ENCODE data around the gene KRT8.
"Not testable (repeated sequence)": the region's sequence is repeated elsewhere in the genome, so short reads cannot be mapped to it uniquely, and the experiment has no call there.

Gene KRT8

DNA sequence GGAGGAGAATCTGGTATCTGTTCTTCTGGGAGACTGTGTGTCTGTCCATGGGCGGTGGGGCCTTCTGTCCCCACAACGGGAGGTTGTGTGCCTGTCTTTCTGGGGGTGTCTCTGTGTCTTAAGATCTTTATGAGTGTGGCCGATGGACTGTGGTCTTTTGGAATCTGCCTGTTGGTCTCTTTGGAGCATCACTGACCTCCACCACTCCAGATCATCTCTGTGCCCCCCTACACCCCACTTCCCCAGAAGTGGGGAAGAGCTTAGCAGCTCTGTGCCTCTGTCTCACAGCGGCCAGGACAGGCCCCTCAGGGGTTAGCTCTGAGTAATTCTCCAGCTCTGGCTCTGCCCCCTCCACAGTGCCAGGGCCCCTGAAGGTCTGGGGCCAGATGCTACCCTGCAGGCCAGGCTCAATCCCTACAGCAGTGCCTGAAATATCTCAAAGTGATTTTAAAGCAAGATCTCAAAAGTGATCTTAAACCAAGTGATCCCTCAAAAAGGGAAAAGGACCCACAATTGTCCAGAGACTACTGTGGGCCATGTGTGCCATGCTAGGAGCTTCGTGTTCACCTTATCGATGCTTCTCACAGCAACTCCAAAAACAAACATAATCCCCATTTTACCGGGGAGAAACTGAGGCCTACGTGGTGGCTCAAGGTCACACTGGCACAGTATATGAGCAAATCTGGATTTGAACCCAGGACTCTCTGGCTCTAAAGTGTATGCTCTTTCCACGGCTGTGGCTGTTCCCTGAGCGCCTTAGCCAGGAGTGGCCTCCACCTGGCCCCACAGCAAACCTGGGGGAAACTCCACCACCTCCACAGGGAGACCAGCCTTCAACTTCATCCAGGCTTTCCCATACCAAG lies 30.1 kb downstream of the KRT8 start:
- no peak for DNase-seq (ENCODE audit: low read depth)

DNA sequence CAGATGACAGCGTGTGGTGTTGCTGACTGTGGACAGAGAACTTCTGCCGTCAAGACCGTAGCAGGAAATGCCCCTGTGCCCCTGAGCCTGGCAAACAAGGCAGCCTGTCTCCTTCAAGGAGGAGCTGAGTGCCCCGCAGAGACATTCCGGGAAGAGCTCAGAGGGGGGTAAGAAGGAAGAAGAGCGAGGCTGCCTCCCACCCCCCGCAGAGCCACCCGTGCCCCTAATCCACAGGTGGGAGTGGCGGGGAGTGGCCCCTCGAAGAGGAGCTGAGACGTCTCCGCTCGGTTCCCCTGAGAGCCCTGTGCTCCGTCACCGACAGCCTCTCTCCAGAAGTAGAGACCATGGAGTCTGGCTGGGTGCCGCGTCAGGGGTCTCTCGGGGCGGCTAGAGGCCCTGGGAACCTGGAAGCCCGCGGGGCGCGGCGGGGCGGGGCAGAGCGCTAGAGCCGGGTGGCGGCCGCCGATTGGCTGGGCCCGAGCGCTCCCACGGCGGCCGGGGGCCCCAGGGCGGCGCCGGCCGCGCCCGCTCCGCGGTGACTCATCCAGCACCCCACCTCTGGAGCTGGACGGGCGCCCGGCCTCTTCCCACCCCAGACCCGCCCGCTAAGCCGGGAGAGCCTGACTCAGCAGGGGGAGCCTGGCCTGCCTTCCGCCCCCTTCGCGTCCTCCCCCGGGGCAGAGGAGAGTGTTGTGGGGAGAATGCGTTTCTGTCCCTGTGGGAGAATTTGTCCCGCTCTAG lies 30.9 kb downstream of the KRT8 start:
- peak; percentile 33 for DNase-seq (ENCODE audit: low read depth)

DNA sequence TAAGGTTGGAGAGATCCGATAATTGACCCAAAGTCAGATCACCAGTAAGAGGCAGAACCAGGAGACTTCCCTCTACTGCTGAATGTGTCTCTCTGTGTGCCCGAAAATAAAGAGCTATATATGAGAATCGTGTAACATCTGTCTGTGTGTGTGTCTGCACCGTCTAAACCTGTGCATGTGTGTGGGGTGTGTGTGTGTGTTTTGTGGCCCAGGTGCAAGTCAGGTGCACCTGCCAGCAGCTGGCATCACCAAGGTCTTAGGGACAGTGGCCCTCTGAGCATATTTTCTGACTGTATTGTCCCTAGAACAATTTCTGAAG lies 31.4 kb downstream of the KRT8 start:
- DNase-seq (ENCODE audit: low read depth): no peak

DNA sequence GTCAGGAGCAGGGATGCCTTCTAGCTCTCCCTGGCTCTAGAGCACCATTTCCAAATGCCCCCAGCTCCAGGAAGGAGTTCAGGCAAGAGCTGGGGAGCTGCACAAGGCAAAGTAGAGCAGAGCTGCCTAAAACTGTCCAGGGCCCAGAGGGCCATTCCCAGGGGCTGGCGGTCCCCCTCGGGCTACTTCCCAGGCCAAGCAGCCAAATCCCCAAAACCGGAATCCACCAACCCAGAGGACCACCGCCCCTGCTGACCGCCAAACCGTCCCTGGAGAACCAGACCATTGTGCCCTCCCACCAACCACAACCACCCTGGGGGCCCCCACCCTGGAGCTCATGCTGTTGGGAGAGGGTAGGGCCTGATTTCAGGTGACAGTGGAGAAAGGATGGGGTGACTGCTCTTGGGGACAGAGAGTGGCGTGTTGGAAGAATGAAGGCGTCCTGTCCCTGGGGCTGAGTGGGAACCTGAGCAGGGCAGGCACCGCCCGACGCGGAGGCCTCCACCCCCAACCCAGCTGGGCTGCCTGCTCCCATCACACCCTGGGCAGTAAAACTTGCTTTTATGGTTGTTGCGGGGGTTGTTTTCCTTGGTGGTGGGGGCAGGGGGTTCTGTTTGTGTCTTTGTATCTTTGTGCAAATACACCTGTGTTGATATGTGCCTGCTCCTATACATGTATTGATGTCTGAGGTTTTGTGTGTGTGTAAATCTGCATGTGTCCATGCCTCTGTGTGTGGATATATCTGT lies 32.1 kb downstream of the KRT8 start:
- DNase-seq (ENCODE audit: low read depth): no peak

DNA sequence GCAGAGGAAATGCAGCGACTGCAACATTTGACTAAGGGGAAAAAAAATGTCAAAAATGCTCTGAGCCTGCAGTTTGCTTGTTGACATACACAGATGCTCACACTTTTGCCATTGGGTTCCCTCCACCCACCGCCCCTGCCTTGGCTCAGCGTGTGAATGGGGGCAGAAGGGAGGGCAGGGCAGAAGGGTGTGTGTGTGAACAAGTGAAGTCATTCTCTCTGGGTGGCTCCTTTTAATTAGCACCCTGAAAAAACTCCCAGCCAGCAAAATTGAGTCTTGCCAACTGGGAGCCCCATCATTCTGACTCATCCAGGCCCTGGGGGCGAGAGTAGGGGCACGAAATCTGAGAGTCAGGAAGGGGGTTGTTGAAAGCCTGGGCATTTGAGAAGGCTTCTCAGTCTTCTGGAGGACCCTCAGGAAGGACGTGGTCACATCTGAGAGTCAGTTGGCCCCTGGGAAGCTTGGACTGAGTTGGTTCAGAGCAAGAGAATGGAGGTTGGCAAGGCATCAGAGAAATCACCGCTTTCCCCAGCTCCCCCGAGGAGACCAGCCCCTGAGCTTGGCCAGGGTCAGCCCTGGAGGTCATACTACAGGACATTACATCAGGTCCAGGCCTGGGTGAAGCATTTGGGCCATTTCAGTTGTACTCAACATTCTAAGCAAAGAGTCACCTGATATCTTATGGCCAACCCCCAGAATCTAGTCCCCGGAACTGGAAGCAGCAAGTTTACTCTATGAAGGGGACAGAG lies 33.4 kb downstream of the KRT8 start:
- no peak for DNase-seq (ENCODE audit: low read depth)

DNA sequence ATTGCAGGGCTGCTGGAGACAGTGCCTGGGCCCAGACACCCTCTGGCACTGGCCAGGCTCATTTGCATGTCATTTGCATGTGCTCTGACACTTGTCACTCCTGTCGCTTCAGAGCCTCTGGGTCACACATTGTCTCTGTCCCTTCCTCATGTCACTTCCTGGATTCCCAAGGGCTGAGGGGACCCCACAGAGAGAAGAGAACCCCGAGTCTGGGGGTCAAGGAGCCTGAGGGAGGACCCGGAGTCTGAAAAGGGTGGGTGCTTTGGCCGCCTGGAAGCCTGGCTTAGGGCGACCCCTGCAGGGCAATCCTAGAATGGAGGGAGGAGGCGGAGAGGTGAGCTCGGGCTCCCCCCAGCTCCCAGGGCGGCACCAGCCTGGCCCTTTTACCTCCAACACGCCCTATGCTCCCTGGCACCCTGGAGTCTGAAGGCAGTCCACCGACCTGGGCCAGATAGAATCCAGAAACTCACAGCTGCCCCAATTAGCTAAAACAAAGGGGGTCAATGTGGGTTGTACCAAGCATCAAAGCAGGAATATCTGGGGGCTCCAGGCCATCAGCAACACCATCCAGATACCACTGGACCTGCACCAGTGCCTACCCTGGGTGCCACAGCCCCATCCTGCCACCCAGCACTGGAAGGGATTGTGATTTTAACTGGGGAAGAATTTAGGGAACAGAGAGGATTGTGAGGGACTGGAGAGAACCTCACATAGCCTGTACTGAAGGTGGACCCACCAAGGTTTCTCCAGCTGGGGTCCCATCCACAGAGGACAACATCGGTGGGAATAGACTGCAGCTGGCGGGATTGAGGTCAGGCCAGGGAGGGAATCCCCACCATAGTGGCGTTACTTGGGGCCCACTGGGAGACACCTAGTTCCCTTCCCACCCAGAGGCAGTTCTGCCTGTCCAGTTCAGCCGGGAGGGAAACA lies 34.2 kb downstream of the KRT8 start:
- peak; percentile 73 for DNase-seq (ENCODE audit: low read depth)

DNA sequence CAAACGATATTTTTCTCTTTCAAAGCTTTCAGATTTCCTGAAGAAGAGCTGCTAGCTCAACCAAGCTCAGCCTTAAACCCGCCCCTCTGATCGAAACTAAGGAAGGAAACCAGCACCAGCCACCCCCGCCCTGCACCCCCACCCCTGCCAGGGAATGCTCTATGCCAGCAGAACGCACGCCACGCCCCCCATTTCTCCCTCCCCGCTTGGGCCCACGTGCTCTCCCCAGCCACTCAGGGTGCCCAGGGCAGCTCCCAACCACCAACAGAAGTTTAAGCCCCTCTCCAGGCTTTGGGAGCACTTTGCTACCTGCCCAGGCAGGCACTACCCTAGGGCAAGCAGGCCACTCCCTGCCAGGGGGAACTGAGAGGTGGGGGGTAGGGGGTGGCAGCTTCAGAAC lies 37.2 kb downstream of the KRT8 start:
- peak; percentile 24 for DNase-seq (ENCODE audit: low read depth)

DNA sequence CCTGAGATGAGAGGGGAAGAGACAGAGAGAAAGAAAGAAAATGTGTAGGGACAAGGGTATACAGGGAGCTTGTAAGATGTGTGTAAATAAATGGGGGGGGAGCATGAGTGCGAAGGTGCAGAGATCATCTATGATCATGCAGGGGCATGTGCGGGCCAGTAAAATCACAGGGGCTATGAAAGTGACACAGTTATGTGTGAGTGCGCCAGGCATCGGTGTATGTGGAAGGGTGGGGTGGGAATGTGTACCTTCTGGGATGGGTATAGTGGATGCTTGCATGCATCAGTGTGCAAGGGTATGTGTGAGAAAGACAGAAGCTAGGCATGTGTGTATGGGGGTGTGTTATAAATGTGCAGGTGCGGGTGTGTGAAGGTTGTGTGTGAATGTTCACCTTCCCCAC lies 37.7 kb downstream of the KRT8 start:
- DNase-seq (ENCODE audit: low read depth): no peak

DNA sequence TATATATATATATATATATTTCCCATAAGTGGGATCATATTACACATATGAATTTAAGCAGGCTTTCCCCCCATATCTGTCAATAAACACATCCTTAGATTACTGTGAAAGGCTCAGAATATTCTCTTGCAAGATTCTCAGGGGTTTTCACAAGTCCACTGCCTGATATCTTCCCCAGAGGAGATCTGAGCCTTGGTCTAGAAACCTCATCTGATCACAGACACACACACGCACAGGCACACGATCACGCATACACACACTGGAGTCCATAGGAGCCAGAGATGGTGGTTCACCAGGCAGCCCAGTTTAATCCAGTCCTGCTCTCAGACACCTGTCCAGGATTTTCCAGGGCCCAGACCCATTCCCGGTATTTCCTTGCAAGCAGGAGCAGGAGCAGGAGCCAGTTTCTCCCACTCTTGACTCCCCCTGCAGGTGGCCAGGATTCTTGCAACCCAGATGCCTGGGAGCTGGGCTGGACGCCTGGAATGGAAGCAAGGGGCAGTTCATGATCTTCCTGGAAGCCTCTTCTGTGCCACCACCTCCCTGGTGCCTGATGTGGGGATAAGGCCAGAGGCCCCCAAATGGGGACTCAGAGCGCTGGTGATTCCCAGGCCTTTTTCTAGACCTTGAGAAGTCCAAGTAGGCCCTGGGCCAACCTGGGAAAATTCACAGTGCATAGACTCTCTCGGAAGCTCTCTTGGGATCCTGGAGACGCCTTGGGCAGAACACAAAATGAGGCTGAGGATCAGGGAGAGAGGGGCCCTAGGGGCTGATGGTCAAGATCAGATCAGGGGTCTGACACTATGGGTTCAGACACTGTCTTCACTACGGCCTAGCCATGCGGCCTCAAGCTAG lies 39.6 kb downstream of the KRT8 start:
- no peak for DNase-seq (ENCODE audit: low read depth)

DNA sequence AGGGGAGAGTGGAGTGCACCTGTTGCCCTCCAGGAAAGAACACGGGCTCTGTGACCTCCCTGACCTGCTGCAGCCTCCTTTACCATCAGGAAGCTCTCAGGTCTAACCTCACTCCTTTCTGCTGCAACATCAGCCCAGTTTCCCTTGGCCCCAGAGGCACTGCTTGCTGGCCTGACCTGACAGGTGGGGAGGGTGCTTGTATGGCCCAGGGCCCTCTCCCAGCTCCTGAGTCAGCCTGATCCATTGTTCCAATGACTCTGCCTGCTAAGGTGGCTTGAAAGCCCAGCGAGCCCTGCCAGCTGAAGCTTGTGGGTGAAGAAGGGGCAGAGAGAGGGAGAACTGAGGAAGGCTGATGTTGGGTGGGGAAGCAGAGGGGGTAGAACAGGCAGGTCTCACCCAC lies 42.9 kb downstream of the KRT8 start:
- DNase-seq (ENCODE audit: low read depth): no peak

DNA sequence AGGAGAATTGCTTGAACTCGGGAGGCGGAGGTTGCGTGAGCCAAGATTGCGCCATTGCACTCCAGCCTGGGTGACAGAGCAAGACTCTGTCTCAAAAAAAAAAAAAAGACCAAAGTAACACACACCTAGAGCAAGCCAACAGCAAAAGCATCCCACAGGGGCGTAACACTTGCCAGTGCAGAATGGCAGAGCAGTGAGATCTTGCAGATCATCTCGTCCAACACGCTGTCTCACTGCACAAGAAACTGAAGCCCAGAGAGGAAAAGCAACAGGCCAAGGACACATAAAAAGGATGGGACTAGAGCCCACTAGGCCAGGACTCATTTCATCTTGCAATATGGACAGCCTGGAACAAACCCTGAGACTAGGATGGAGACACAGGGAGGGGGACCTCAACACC lies 43.4 kb downstream of the KRT8 start:
- DNase-seq (ENCODE audit: low read depth): no peak

DNA sequence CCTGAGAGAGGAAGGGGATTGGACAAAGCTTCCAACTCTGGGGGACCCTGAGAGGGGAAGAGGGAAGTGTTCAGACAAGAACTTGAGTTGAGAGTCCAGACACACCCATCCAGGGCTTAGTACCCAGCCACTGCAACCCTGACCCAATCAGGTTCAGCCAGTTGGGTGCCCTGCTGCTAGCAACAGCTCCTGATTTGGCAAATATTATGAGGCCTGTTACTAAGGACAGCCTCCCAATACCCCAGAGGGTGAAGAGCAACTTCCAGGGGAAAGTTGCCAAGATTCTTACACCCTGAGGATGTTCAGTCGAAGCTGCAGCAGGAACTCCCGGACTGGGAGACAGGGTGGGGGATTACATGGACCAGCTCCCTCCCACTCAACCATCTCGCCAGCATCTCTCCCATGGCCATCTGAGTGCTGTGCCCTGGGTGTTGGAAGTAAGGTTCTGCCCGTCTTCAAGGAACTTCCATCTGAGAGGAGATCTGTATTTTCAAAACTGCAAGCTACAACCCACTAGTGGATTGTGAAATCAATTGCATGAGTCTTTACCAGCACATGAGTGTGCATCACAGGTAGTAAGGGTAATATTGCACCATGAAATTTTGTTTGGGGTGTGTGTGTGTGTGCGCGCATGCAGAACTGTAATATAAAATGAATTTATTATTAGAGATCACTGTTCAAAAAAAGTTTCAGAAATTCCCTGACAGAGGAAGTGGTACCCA lies 44.6 kb downstream of the KRT8 start:
- no peak for DNase-seq (ENCODE audit: low read depth)

DNA sequence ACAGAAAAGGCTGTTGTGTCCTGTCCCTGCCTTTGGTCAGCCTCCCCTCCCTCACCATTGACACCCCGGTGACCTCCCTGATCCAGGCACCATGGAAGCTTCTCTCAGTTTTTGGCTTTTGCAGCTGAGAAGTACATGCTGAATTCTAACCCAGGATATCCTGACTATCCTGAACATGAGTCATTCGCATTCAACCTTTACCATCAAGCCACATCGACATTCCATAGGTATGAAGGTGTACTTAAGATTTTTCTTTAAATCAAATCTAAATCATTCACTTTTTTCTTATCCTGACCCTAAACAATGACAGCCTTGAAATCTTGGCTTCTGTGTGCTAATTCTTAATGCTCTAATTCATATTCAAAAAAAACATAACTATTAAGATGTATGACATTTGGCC lies 47.4 kb downstream of the KRT8 start:
- DNase-seq (ENCODE audit: low read depth): no peak

DNA sequence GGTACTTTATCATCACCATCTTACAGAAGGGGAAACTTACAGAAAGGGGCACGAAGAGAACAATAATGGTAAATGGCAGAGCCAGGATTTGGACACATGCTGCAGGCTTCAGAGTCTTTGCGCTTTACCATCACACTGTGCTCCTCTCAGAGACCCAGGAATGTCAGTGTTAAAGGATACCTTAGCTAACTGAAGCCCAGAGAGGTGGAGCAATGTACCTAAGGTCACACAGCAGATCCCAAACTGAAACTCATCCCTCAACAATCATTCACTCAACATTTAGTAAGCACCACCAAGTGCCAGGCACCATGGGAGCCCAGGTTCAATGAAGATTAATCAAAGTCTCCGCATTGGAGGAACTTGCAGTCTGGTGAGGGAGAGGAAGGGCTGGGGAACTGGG lies 48.1 kb downstream of the KRT8 start:
- no peak for DNase-seq (ENCODE audit: low read depth)

DNA sequence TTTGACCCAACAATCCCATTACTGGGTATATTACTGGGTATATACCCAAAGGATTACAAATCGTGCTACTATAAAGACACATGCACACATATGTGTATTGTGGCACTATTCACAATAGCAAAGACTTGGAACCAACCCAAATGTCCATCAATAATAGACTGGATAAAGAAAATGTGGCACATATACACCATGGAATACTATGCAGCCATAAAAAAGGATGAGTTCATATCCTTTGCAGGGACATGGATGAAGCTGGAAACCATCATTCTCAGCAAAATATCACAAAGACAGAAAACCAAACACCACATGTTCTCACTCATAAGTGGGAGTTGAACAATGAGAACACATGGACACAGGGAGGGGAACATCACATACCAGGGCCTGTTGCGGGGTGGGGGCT lies 48.8 kb downstream of the KRT8 start:
- not testable (repeated sequence) for DNase-seq (ENCODE audit: low read depth)

DNA sequence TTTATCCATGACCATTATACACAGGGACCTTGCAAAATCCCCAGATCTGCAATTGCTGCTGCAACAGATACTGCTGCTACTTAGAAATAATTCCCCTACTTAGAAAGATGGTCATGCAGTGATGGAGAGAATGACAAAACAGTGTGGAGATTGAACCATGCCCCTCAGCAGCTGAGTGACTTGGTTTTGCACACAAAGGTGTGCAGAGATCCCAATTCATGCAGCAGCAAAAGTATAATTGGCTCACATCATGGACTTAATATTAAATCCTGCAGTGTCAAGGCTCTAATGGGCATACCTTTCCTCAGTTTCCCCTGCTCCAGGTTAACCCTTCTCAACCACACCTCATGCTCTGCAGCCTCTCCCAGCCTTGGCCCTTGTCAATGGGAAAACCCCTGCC lies 53.1 kb downstream of the KRT8 start:
- DNase-seq (ENCODE audit: low read depth): no peak

DNA sequence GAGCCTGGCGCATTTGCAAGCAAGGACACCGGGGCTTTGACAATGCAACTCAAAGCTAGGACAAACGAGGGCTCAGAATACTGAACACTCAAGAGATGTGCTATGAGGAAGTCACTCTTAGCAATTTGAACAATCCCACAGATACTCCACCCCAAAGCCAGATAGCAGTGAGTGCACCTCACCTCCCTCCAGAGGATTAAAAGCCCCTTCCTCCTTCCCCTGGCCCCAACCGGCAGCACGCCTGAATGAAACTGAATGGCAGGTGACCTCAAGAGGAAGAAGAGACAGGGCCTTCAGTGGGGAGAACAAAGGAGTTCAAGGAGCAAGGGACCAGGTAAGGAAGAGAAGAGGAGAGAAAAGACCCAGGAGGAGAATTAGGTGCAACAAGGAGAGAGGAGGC lies 54.2 kb downstream of the KRT8 start:
- DNase-seq (ENCODE audit: low read depth): no peak

DNA sequence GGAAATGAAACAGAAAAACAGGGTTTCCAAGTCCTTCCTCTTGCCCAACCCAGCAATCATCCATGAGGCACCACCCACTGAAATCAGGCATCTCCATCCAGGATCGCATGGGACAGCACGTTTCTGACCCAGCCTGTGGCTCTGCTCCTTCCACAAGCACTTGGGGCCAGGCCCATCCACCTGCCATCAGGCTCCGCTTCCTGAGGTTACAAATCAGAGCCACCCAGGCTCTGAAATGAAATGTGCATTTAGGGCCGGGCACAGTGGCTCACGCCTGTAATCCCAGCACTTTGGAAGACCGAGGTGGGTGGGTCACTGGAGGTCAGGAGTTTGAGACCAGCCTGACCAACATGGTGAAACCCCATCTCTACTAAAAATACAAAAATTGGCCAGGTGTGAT lies 55.4 kb downstream of the KRT8 start:
- DNase-seq (ENCODE audit: low read depth): no peak

DNA sequence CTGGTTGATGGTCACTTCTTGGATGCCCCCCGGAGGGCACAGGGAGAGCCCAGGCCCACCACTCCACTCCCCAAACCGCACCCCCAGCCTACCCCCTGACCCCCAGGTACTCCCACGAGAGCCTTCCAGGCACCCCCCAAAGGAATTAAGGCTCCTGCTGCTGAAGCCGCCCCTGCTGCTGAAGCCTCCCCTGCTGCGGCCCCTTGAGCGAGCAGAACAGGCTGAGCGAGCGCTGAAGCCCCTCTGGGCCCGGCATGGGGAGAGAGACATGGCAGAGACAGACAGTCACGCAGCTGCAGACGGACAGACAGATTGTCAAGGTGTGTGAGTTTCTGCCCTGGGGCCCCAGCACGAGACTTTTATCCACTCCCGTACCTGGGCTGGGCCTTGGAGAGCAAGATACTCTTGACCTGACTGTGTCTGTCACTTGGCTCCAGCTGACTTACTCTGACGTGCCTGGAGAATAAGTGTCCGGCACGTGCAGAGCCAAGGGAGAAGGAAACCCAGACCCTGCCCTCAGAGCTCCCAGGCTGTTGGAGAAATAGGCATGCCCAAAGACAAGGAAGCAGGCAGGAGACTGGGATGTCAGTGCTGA lies 56.1 kb downstream of the KRT8 start, which contains the start of gene KRT78:
KRT78 (minus strand) TSS at position 334 of the 595 bp plus-strand sequence; CDS start at position 270, 64 bp downstream.
- no peak for DNase-seq (ENCODE audit: low read depth)
